ENCODE results near the gene TNKS2. TPM values are rescaled to one million over a fixed set of nuclear protein-coding genes. Genes with fewer than 3 reads are reported as not detected.
"Not testable (repeated sequence)": the region's sequence is repeated elsewhere in the genome, so short reads cannot be mapped to it uniquely, and the experiment has no call there.

The TNKS2 gene
- total RNA-seq, 5 donors from 2014 or later (not counting 1 experiment from before 2014, with no cell fraction given): 41.0 to 53.7 (median 47.6) TPM

- H3K36me3 ChIP-seq (ENCODE audit: control insufficient read depth in 2 of 2, extremely low read depth in 1 of 2, insufficient read depth in 1 of 2, low read length in 1 of 2): no peaks in the 10 kb centered on the region
- Mint-ChIP-seq H3K36me3 (no peaks in the 10 kb centered on the region), H3K4me1 (peaks cover 9 to 14% (median 10%) of the 10 kb centered on the region in 3 donors), H3K27ac (peak overlapping the region in 1 of 2 donors; percentile 68), H3K4me3 (peak overlapping the region; percentile 89 to 91 (median 90)), H3K9me3 (no peaks in the 10 kb centered on the region), H3K27me3 (peaks cover 6 to 8% of the 10 kb centered on the region in 2 donors)
- ATAC-seq (replicated peaks in 1 of 4) (peak; percentile 68 to 81 (median 78)), DNase-seq (peak in 19 of 35 experiments; percentile 2 to 34 (median 8))
- H3K9me3 ChIP-seq: no peaks in the 10 kb centered on the region
- ChIA-PET POLR2A (no interaction called here), CTCF (interaction anchor here (0.8 to 1.1 kb wide), 4 partner anchors 20 to 35 kb away, joined by 3 to 6 read pairs (median 4); no protein-coding TSS in a partner anchor)
- peaks cover 6 to 8% of the 10 kb centered on the region in 2 experiments for H3K4me1 ChIP-seq (ENCODE audit: control insufficient read depth in 1 of 2, extremely low read depth in 1 of 2, insufficient read depth in 2 of 2, low read length in 2 of 2)
- peaks cover 0 to 6% of the 10 kb centered on the region in 2 experiments for H3K27me3 ChIP-seq (replicated peaks in 1 of 2; ENCODE audit: control insufficient read depth in 2 of 2, extremely low read depth in 1 of 2, insufficient read depth in 2 of 2, low read length in 1 of 2)
- peak overlapping the region; percentile 56 to 88 for H3K4me3 ChIP-seq (ENCODE audit: control insufficient read depth in 1 of 2, extremely low read depth in 1 of 2, low read length in 1 of 2)
- no peak overlapping the region for H3K27ac ChIP-seq (ENCODE audit: low read length)
- under 1% methylated on average over 45 of the region's 59 CpGs for WGBS (ENCODE audit: insufficient coverage)
Observed at GRCh38 chr10:91887272-91888076, 89.2 kb downstream of the TNKS2 start.

- ChIA-PET POLR2A (no interaction called here), CTCF (no interaction called here)
- H3K4me3 Mint-ChIP-seq: no peak overlapping the region
- H3K27me3 Mint-ChIP-seq: peaks cover 6 to 9% of the 10 kb centered on the region in 2 donors
- H3K27ac Mint-ChIP-seq: no peak overlapping the region
- no peaks in the 10 kb centered on the region for H3K36me3 Mint-ChIP-seq
- no peak overlapping the region for H3K27ac ChIP-seq (ENCODE audit: low read length)
- no peaks in the 10 kb centered on the region for H3K9me3 Mint-ChIP-seq
- H3K36me3 ChIP-seq (ENCODE audit: control insufficient read depth in 2 of 2, extremely low read depth in 1 of 2, insufficient read depth in 1 of 2, low read length in 1 of 2): no peaks in the 10 kb centered on the region
- H3K9me3 ChIP-seq: no peaks in the 10 kb centered on the region
- H3K27me3 ChIP-seq (replicated peaks in 1 of 2; ENCODE audit: control insufficient read depth in 2 of 2, extremely low read depth in 1 of 2, insufficient read depth in 2 of 2, low read length in 1 of 2): peaks cover 0 to 6% of the 10 kb centered on the region in 2 experiments
- H3K4me3 ChIP-seq (ENCODE audit: control insufficient read depth in 1 of 2, extremely low read depth in 1 of 2, low read length in 1 of 2): no peak overlapping the region
- WGBS (ENCODE audit: insufficient coverage): 67% methylated on average over 1 of the region's 1 CpG
- H3K4me1 ChIP-seq (ENCODE audit: control insufficient read depth in 1 of 2, extremely low read depth in 1 of 2, insufficient read depth in 2 of 2, low read length in 2 of 2): peaks cover 6 to 8% of the 10 kb centered on the region in 2 experiments
- peaks cover 9 to 14% (median 10%) of the 10 kb centered on the region in 3 donors for H3K4me1 Mint-ChIP-seq
- no peak for DNase-seq
- no peak for ATAC-seq (replicated peaks in 1 of 4)
Observed at GRCh38 chr10:91891125-91892001, 93.1 kb downstream of the TNKS2 start.

DNA sequence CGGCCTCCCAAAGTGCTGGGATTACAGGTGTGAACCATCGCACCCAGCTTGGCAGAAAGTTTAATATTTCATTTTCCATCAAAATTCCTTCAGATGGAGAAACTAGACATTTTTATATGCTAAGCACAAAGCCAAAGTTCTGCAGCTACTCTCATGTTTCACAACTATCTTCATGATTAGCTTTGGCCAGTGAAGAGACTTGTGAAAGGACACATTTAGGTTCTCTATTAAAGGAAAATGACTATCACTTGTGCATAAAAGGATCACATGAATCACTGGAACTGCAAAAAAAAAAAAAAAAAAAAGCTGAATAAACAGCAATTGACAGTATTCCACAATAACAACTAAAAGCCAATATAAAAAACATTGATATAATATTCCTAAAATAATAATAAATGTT is 94.8 kb downstream of the TNKS2 start:
- Mint-ChIP-seq H3K27me3 (peaks cover 13 to 19% of the 10 kb centered on the region in 2 donors), H3K27ac (no peak overlapping the region), H3K4me1 (peaks cover under 1 to 6% (median under 1%) of the 10 kb centered on the region in 3 donors), H3K9me3 (no peaks in the 10 kb centered on the region), H3K4me3 (no peak overlapping the region), H3K36me3 (no peaks in the 10 kb centered on the region)
- Histone ChIP-seq H3K4me1 (ENCODE audit: control insufficient read depth in 1 of 2, extremely low read depth in 1 of 2, insufficient read depth in 2 of 2, low read length in 2 of 2) (peaks cover 0 to under 1% of the 10 kb centered on the region in 2 experiments), H3K4me3 (ENCODE audit: control insufficient read depth in 1 of 2, extremely low read depth in 1 of 2, low read length in 1 of 2) (no peak overlapping the region), H3K27ac (ENCODE audit: low read length) (no peak overlapping the region), H3K9me3 (no peaks in the 10 kb centered on the region), H3K36me3 (ENCODE audit: control insufficient read depth in 2 of 2, extremely low read depth in 1 of 2, insufficient read depth in 1 of 2, low read length in 1 of 2) (no peaks in the 10 kb centered on the region), H3K27me3 (replicated peaks in 1 of 2; ENCODE audit: control insufficient read depth in 2 of 2, extremely low read depth in 1 of 2, insufficient read depth in 2 of 2, low read length in 1 of 2) (peaks cover 0 to 2% of the 10 kb centered on the region in 2 experiments)
- POLR2A ChIA-PET: interaction anchor here in 1 of 2 donors (0.6 kb wide), 2 partner anchors 28 to 43 kb away, joined by 3 read pairs; no protein-coding TSS in a partner anchor
- WGBS (ENCODE audit: insufficient coverage): 80% methylated on average over 1 of the region's 2 CpGs
- CTCF ChIA-PET: interaction anchor here (0.6 to 0.7 kb wide), 4 partner anchors 36 to 594 kb away, joined by 3 to 8 read pairs (median 4); no protein-coding TSS in a partner anchor
- DNase-seq (no peak), ATAC-seq (replicated peaks in 1 of 4) (no peak)

- ATAC-seq (replicated peaks in 1 of 4); H3K27ac Mint-ChIP-seq; CTCF ChIA-PET; H3K4me3 ChIP-seq (ENCODE audit: control insufficient read depth in 1 of 2, extremely low read depth in 1 of 2, low read length in 1 of 2); H3K4me3 Mint-ChIP-seq; POLR2A ChIA-PET; H3K36me3 ChIP-seq (ENCODE audit: control insufficient read depth in 2 of 2, extremely low read depth in 1 of 2, insufficient read depth in 1 of 2, low read length in 1 of 2); H3K27me3 ChIP-seq (replicated peaks in 1 of 2; ENCODE audit: control insufficient read depth in 2 of 2, extremely low read depth in 1 of 2, insufficient read depth in 2 of 2, low read length in 1 of 2); H3K9me3 ChIP-seq; H3K9me3 Mint-ChIP-seq; H3K4me1 Mint-ChIP-seq; H3K36me3 Mint-ChIP-seq; H3K4me1 ChIP-seq (ENCODE audit: control insufficient read depth in 1 of 2, extremely low read depth in 1 of 2, insufficient read depth in 2 of 2, low read length in 2 of 2); H3K27ac ChIP-seq (ENCODE audit: low read length): not testable (repeated sequence)
- DNase-seq: peak in 1 of 35 experiments; percentile 14
- peaks cover 13 to 23% of the 10 kb centered on the region in 2 donors for H3K27me3 Mint-ChIP-seq
- WGBS (ENCODE audit: insufficient coverage): 87% methylated on average over 8 of the region's 14 CpGs
Observed at GRCh38 chr10:91894261-91894685, 96.0 kb downstream of the TNKS2 start.

- peaks cover under 1 to 5% (median 4%) of the 10 kb centered on the region in 3 donors for H3K4me1 Mint-ChIP-seq
- no peak overlapping the region for H3K27ac ChIP-seq (ENCODE audit: low read length)
Observed at GRCh38 chr10:91896212-91896756, 98.1 kb downstream of the TNKS2 start.

GRCh38 chr10:91897421-91897820 is 99.2 kb downstream of the TNKS2 start:
- Mint-ChIP-seq H3K4me3 (no peak overlapping the region), H3K4me1 (peaks cover 7 to 17% (median 15%) of the 10 kb centered on the region in 3 donors), H3K27me3 (peaks cover 7 to 19% of the 10 kb centered on the region in 2 donors), H3K36me3 (no peaks in the 10 kb centered on the region), H3K27ac (no peak overlapping the region), H3K9me3 (no peaks in the 10 kb centered on the region)
- DNase-seq (no peak), ATAC-seq (replicated peaks in 1 of 4) (no peak)
- ChIA-PET POLR2A (no interaction called here), CTCF (no interaction called here)
- WGBS (ENCODE audit: insufficient coverage): 40% methylated on average over 2 of the region's 8 CpGs
- no peak overlapping the region for H3K27ac ChIP-seq (ENCODE audit: low read length)
- H3K4me3 ChIP-seq (ENCODE audit: control insufficient read depth in 1 of 2, extremely low read depth in 1 of 2, low read length in 1 of 2): no peak overlapping the region
- H3K27me3 ChIP-seq (replicated peaks in 1 of 2; ENCODE audit: control insufficient read depth in 2 of 2, extremely low read depth in 1 of 2, insufficient read depth in 2 of 2, low read length in 1 of 2): peaks cover 0 to 6% of the 10 kb centered on the region in 2 experiments
- no peaks in the 10 kb centered on the region for H3K9me3 ChIP-seq
- no peaks in the 10 kb centered on the region for H3K36me3 ChIP-seq (ENCODE audit: control insufficient read depth in 2 of 2, extremely low read depth in 1 of 2, insufficient read depth in 1 of 2, low read length in 1 of 2)
- H3K4me1 ChIP-seq (ENCODE audit: control insufficient read depth in 1 of 2, extremely low read depth in 1 of 2, insufficient read depth in 2 of 2, low read length in 2 of 2): no peaks in the 10 kb centered on the region

More at GRCh38 chr10:91896212-91896756, 98.1 kb downstream of the TNKS2 start:
- no peaks in the 10 kb centered on the region for H3K9me3 ChIP-seq
- ChIA-PET POLR2A (interaction anchor here in 1 of 2 donors (0.5 kb wide), 1 partner anchor 73 kb away, joined by 3 read pairs; no protein-coding TSS in a partner anchor), CTCF (no interaction called here)
- no CpG with 5 or more reads among the region's 3 CpGs for WGBS (ENCODE audit: insufficient coverage)
- Mint-ChIP-seq H3K9me3 (no peaks in the 10 kb centered on the region), H3K27me3 (peaks cover 7 to 19% of the 10 kb centered on the region in 2 donors), H3K4me3 (no peak overlapping the region), H3K36me3 (no peaks in the 10 kb centered on the region), H3K27ac (no peak overlapping the region)
- peaks cover 0 to 6% of the 10 kb centered on the region in 2 experiments for H3K27me3 ChIP-seq (replicated peaks in 1 of 2; ENCODE audit: control insufficient read depth in 2 of 2, extremely low read depth in 1 of 2, insufficient read depth in 2 of 2, low read length in 1 of 2)
- DNase-seq: no peak
- no peak overlapping the region for H3K4me3 ChIP-seq (ENCODE audit: control insufficient read depth in 1 of 2, extremely low read depth in 1 of 2, low read length in 1 of 2)
- ATAC-seq (replicated peaks in 1 of 4): no peak
- no peaks in the 10 kb centered on the region for H3K36me3 ChIP-seq (ENCODE audit: control insufficient read depth in 2 of 2, extremely low read depth in 1 of 2, insufficient read depth in 1 of 2, low read length in 1 of 2)
- no peaks in the 10 kb centered on the region for H3K4me1 ChIP-seq (ENCODE audit: control insufficient read depth in 1 of 2, extremely low read depth in 1 of 2, insufficient read depth in 2 of 2, low read length in 2 of 2)

Measured in T-cell (primary cell).